Measurements from ENCODE around the gene EGR4. TPM values are rescaled to one million over a fixed set of nuclear protein-coding genes. Genes with fewer than 3 reads are reported as not detected.

EGR4 gene
- total and polyA plus RNA-seq, 4 donors: 0.02 TPM; not detected in 3

DNA sequence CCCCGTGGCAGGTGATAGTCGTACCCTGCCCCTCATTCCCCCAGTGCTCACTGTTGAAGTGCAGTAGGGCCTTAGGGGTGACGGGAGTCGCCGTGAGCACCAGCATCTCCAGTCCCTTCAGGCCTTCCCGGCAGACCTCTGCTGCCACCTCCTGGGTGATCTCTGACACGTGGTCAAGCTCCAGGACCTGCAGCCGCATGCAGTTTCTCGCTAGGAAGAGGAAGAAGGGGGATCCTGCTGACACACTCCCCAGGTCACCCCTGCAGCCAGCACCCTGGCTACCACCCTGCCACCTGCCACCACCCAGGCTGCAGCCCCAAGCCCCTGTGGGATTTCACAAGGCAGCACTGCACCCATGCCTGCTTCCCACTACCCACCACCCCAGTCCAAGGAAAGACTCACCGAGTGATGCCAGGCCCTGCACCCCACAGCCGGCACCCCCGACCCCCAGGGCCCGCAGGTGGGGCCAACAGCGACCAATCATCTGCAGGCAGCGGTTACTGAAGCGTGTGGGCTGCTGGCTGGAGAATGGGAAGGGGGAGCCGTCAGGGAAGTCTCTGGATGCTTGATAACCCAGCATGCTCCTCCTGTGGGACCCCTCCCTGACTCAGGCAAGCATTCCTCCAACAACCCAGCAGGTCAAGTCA is 32.9 kb downstream of the EGR4 start:
- H3K27ac ChIP-seq (ENCODE audit: low read depth in 1 of 2, low read length in 2 of 2): no peak overlapping the region
- no peaks in the 10 kb centered on the region for H3K9me3 ChIP-seq (ENCODE audit: control insufficient read depth in 4 of 4, low read length in 3 of 4)
- H3K4me3 ChIP-seq (ENCODE audit: low read depth in 1 of 3, low read length in 3 of 3): no peak overlapping the region
- TF ChIP-seq FOXA1 (IDR thresholded peaks at IDR 0.05): no peak
- TF ChIP-seq, protein P1, sequence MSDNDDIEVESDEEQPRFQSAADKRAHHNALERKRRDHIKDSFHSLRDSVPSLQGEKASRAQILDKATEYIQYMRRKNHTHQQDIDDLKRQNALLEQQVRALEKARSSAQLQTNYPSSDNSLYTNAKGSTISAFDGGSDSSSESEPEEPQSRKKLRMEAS (IDR thresholded peaks at IDR 0.05): no peak
- TF ChIP-seq HNF4A (conservative IDR thresholded peaks at IDR 0.05): no peak
- TF ChIP-seq NR2F2 (IDR thresholded peaks at IDR 0.05): no peak
- TF ChIP-seq, protein P2, sequence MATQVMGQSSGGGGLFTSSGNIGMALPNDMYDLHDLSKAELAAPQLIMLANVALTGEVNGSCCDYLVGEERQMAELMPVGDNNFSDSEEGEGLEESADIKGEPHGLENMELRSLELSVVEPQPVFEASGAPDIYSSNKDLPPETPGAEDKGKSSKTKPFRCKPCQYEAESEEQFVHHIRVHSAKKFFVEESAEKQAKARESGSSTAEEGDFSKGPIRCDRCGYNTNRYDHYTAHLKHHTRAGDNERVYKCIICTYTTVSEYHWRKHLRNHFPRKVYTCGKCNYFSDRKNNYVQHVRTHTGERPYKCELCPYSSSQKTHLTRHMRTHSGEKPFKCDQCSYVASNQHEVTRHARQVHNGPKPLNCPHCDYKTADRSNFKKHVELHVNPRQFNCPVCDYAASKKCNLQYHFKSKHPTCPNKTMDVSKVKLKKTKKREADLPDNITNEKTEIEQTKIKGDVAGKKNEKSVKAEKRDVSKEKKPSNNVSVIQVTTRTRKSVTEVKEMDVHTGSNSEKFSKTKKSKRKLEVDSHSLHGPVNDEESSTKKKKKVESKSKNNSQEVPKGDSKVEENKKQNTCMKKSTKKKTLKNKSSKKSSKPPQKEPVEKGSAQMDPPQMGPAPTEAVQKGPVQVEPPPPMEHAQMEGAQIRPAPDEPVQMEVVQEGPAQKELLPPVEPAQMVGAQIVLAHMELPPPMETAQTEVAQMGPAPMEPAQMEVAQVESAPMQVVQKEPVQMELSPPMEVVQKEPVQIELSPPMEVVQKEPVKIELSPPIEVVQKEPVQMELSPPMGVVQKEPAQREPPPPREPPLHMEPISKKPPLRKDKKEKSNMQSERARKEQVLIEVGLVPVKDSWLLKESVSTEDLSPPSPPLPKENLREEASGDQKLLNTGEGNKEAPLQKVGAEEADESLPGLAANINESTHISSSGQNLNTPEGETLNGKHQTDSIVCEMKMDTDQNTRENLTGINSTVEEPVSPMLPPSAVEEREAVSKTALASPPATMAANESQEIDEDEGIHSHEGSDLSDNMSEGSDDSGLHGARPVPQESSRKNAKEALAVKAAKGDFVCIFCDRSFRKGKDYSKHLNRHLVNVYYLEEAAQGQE (IDR thresholded peaks at IDR 0.05): no peak
- TF ChIP-seq, protein P3, sequence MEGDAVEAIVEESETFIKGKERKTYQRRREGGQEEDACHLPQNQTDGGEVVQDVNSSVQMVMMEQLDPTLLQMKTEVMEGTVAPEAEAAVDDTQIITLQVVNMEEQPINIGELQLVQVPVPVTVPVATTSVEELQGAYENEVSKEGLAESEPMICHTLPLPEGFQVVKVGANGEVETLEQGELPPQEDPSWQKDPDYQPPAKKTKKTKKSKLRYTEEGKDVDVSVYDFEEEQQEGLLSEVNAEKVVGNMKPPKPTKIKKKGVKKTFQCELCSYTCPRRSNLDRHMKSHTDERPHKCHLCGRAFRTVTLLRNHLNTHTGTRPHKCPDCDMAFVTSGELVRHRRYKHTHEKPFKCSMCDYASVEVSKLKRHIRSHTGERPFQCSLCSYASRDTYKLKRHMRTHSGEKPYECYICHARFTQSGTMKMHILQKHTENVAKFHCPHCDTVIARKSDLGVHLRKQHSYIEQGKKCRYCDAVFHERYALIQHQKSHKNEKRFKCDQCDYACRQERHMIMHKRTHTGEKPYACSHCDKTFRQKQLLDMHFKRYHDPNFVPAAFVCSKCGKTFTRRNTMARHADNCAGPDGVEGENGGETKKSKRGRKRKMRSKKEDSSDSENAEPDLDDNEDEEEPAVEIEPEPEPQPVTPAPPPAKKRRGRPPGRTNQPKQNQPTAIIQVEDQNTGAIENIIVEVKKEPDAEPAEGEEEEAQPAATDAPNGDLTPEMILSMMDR (IDR thresholded peaks at IDR 0.05; ENCODE audit: low read depth, low read length, missing input control): peak; percentile 36
- TF ChIP-seq HNF4G (IDR thresholded peaks at IDR 0.05): no peak
- TF ChIP-seq JUND (IDR thresholded peaks at IDR 0.05): no peak
- no peak for TF ChIP-seq EGR1 (IDR thresholded peaks at IDR 0.05; ENCODE audit: low read depth in 2 of 2)
- TF ChIP-seq, protein P4, sequence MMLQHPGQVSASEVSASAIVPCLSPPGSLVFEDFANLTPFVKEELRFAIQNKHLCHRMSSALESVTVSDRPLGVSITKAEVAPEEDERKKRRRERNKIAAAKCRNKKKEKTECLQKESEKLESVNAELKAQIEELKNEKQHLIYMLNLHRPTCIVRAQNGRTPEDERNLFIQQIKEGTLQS (IDR thresholded peaks at IDR 0.05): no peak
- no peak for TF ChIP-seq FOXA2 (IDR thresholded peaks at IDR 0.05)
- no peak for TF ChIP-seq GABPA (IDR thresholded peaks at IDR 0.05 in 1 of 2, conservative IDR thresholded peaks at IDR 0.05 in 1 of 2)
- TF ChIP-seq, protein P5, sequence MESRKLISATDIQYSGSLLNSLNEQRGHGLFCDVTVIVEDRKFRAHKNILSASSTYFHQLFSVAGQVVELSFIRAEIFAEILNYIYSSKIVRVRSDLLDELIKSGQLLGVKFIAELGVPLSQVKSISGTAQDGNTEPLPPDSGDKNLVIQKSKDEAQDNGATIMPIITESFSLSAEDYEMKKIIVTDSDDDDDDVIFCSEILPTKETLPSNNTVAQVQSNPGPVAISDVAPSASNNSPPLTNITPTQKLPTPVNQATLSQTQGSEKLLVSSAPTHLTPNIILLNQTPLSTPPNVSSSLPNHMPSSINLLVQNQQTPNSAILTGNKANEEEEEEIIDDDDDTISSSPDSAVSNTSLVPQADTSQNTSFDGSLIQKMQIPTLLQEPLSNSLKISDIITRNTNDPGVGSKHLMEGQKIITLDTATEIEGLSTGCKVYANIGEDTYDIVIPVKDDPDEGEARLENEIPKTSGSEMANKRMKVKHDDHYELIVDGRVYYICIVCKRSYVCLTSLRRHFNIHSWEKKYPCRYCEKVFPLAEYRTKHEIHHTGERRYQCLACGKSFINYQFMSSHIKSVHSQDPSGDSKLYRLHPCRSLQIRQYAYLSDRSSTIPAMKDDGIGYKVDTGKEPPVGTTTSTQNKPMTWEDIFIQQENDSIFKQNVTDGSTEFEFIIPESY (IDR thresholded peaks at IDR 0.05): no peak
- peak; percentile 69 to 76 for TF ChIP-seq RAD21 (IDR thresholded peaks at IDR 0.05)
- no peak for TF ChIP-seq RXRA (IDR thresholded peaks at IDR 0.05)
- no peak for TF ChIP-seq SP1 (IDR thresholded peaks at IDR 0.05)
- WGBS: 31% methylated on average over 17 of the region's 17 CpGs
- no peaks in the 10 kb centered on the region for H3K4me1 ChIP-seq (ENCODE audit: control insufficient read depth in 4 of 4, insufficient read depth in 4 of 4, low read length in 3 of 4)
- H3K27me3 ChIP-seq (ENCODE audit: control insufficient read depth in 4 of 4, insufficient read depth in 4 of 4, low read length in 3 of 4): no peaks in the 10 kb centered on the region
- H3K9ac ChIP-seq (ENCODE audit: low read depth in 1 of 2, low read length in 2 of 2): no peak overlapping the region
- peak; percentile 65 for DNase-seq (ENCODE audit: low spot score)
- no peaks in the 10 kb centered on the region for H3K36me3 ChIP-seq (ENCODE audit: control insufficient read depth in 4 of 4, insufficient read depth in 3 of 4, low read depth in 1 of 4, low read length in 3 of 4)

Measured in liver (tissue), 9 donors.